ENCODE results near the gene UTS2.

The UTS2 gene

DNA sequence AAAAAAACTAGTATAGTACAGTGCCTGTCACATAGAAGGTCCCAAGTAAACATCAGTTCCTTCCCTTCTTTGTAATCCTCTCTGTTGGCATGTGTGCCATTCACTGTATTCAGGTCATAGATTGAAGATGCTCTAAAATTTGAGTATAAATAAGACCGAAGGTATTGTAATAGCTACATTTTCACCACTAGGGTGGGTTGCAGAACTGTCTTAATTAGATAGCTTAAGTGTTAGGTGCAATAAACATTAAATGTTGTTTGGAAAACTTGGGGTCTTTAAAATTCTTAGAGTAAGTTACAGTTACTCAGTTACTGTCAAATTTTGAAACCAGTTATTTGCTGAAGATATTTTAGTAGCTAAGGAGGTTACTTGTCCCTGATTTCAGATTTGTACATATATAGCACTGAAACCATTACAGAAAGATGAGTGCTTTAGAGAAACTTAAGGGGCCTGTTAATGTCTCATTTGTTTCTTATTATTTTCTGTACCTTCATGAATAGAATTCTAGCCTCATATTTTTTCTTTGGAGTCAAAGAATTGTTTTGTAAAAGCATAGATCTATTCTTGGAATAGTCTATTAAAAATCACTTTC is 44.5 kb downstream of the UTS2 start:
- no peak overlapping the region for H3K23ac ChIP-seq (ENCODE audit: low read depth, low read length, poor library complexity)
- H2BK5ac ChIP-seq (ENCODE audit: low read length): no peak overlapping the region
- no peak overlapping the region for H4K91ac ChIP-seq (ENCODE audit: low read depth, low read length, poor library complexity)
- WGBS, 2 donors (ENCODE audit: extremely low coverage in 2 of 2, insufficient read length in 2 of 2, insufficient replicate concordance in 1 of 2): no CpG with 5 or more reads among the region's 1 CpG
- no peak overlapping the region for H2BK15ac ChIP-seq (ENCODE audit: low read length)
- no peaks in the 10 kb centered on the region for H3K27me3 ChIP-seq (ENCODE audit: control insufficient read depth in 3 of 3, insufficient read depth in 3 of 3, low read depth in 1 of 3, low read length in 3 of 3)
- no peak overlapping the region for H2BK12ac ChIP-seq (ENCODE audit: low read length)
- no peak overlapping the region for H2BK120ac ChIP-seq (ENCODE audit: low read depth, low read length)
- peaks cover 0 to 1% of the 10 kb centered on the region in 2 donors for H3K4me1 ChIP-seq (ENCODE audit: control insufficient read depth in 2 of 2, insufficient read depth in 1 of 2, low read depth in 1 of 2, low read length in 2 of 2)
- H2AK5ac ChIP-seq (ENCODE audit: low read depth, low read length): no peak overlapping the region
- H3K9ac ChIP-seq (ENCODE audit: low read depth, low read length, poor library complexity): no peak overlapping the region
- no peak for DNase-seq (ENCODE audit: low spot score)
- no peaks in the 10 kb centered on the region for H3K79me1 ChIP-seq (ENCODE audit: low read depth, low read length)
- no peak overlapping the region for H2AFZ ChIP-seq (ENCODE audit: low read length)
- H3K18ac ChIP-seq (ENCODE audit: low read length): no peak overlapping the region
- H3K9me3 ChIP-seq (replicated peaks in 1 of 2; ENCODE audit: control insufficient read depth in 2 of 2, insufficient read depth in 1 of 2, low read depth in 1 of 2, low read length in 2 of 2): peaks cover 4 to 8% of the 10 kb centered on the region in 2 donors
- no peak overlapping the region for H3K14ac ChIP-seq (ENCODE audit: low read length)
- H3K27ac ChIP-seq (replicated peaks; ENCODE audit: low read length): no peak overlapping the region
- peaks cover 7 to 27% of the 10 kb centered on the region in 2 donors for H3K36me3 ChIP-seq (replicated peaks in 1 of 2; ENCODE audit: control insufficient read depth in 2 of 2, insufficient read depth in 2 of 2, low read length in 2 of 2)
- no peak overlapping the region for H3K4ac ChIP-seq (ENCODE audit: low read length)
- H3K4me2 ChIP-seq (ENCODE audit: insufficient read depth, low read length, poor library complexity, severe bottlenecking): no peak overlapping the region
- no peak overlapping the region for H3K4me3 ChIP-seq (ENCODE audit: low read length in 2 of 2)
- no peak overlapping the region for H4K8ac ChIP-seq (ENCODE audit: low read depth, low read length)

DNA sequence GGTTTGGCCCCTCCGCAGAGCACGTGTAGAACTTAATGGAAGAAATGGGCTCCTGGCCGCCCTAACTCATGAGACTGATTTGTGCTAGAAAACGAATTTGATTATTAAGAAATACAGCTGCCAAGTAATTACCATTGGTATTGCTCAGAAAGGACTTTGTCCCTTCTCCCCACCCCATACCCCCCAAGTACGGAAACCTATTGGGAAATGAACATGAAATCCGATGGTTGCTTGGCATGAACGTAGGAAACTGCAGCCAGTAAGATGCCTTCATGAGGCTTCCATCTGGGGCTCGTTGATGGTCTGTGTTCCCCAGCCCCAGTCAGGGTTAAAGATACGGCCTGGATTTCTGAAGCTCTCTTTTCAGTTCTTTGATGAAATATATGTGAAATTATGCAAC is 47.4 kb downstream of the UTS2 start:
- H4K8ac ChIP-seq (ENCODE audit: low read depth, low read length): no peak overlapping the region
- no peak overlapping the region for H2BK15ac ChIP-seq (ENCODE audit: low read length)
- H3K4me1 ChIP-seq (ENCODE audit: control insufficient read depth in 2 of 2, insufficient read depth in 1 of 2, low read depth in 1 of 2, low read length in 2 of 2): peaks cover 0 to 1% of the 10 kb centered on the region in 2 donors
- H2AK5ac ChIP-seq (ENCODE audit: low read depth, low read length): no peak overlapping the region
- H3K79me1 ChIP-seq (ENCODE audit: low read depth, low read length): no peaks in the 10 kb centered on the region
- peaks cover 5 to 27% of the 10 kb centered on the region in 2 donors for H3K36me3 ChIP-seq (replicated peaks in 1 of 2; ENCODE audit: control insufficient read depth in 2 of 2, insufficient read depth in 2 of 2, low read length in 2 of 2)
- H2BK12ac ChIP-seq (ENCODE audit: low read length): no peak overlapping the region
- H3K18ac ChIP-seq (ENCODE audit: low read length): no peak overlapping the region
- H3K23ac ChIP-seq (ENCODE audit: low read depth, low read length, poor library complexity): no peak overlapping the region
- WGBS, 2 donors (ENCODE audit: extremely low coverage in 2 of 2, insufficient read length in 2 of 2, insufficient replicate concordance in 1 of 2): no CpG with 5 or more reads among the region's 9 CpGs
- no peak overlapping the region for H4K91ac ChIP-seq (ENCODE audit: low read depth, low read length, poor library complexity)
- no peak overlapping the region for H3K27ac ChIP-seq (replicated peaks; ENCODE audit: low read length)
- H2BK120ac ChIP-seq (ENCODE audit: low read depth, low read length): no peak overlapping the region
- no peak overlapping the region for H2AFZ ChIP-seq (ENCODE audit: low read length)
- H3K4me3 ChIP-seq (ENCODE audit: low read length in 2 of 2): no peak overlapping the region
- H3K9me3 ChIP-seq (replicated peaks in 1 of 2; ENCODE audit: control insufficient read depth in 2 of 2, insufficient read depth in 1 of 2, low read depth in 1 of 2, low read length in 2 of 2): no peaks in the 10 kb centered on the region
- H3K4me2 ChIP-seq (ENCODE audit: insufficient read depth, low read length, poor library complexity, severe bottlenecking): no peak overlapping the region
- no peak overlapping the region for H2BK5ac ChIP-seq (ENCODE audit: low read length)
- no peak overlapping the region for H3K4ac ChIP-seq (ENCODE audit: low read length)
- no peak for DNase-seq (ENCODE audit: low spot score)
- no peak overlapping the region for H3K9ac ChIP-seq (ENCODE audit: low read depth, low read length, poor library complexity)
- H3K14ac ChIP-seq (ENCODE audit: low read length): no peak overlapping the region
- no peaks in the 10 kb centered on the region for H3K27me3 ChIP-seq (ENCODE audit: control insufficient read depth in 3 of 3, insufficient read depth in 3 of 3, low read depth in 1 of 3, low read length in 3 of 3)
